Measurements from ENCODE around the gene SIN3B.

DNA sequence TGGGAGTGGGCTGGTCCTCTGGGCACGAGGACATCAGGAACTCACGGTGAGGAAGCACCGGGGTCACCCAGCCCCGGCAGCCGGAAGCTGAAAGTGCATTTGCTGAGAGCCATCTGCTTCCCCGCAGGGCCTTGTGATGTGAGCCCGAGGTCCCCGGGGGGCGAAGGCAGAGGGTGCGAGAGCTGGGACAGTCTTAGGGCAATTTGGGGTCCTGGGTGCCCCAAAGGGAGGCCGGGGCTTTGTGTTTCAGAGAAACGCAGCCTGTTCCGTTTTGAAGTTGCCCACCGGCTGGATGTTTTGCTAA, 64.4 kb downstream of the SIN3B start:
- no peak for TF ChIP-seq POLR2A (IDR thresholded peaks at IDR 0.05; ENCODE audit: low read depth)
- TF ChIP-seq, protein P1, sequence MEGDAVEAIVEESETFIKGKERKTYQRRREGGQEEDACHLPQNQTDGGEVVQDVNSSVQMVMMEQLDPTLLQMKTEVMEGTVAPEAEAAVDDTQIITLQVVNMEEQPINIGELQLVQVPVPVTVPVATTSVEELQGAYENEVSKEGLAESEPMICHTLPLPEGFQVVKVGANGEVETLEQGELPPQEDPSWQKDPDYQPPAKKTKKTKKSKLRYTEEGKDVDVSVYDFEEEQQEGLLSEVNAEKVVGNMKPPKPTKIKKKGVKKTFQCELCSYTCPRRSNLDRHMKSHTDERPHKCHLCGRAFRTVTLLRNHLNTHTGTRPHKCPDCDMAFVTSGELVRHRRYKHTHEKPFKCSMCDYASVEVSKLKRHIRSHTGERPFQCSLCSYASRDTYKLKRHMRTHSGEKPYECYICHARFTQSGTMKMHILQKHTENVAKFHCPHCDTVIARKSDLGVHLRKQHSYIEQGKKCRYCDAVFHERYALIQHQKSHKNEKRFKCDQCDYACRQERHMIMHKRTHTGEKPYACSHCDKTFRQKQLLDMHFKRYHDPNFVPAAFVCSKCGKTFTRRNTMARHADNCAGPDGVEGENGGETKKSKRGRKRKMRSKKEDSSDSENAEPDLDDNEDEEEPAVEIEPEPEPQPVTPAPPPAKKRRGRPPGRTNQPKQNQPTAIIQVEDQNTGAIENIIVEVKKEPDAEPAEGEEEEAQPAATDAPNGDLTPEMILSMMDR (IDR thresholded peaks at IDR 0.05), result no peak
- no peak for TF ChIP-seq EP300 (IDR thresholded peaks at IDR 0.05)
- TF ChIP-seq POLR2AphosphoS5 (IDR thresholded peaks at IDR 0.05), result peak in 1 of 2 donors; percentile 11

Measured in esophagus muscularis mucosa (tissue), 4 donors.